T-helper 17 cell (primary cell): ENCODE data around the gene CD300LB. TPM values are rescaled to one million over a fixed set of nuclear protein-coding genes. Genes with fewer than 3 reads are reported as not detected.
"Not testable (repeated sequence)": the region's sequence is repeated elsewhere in the genome, so short reads cannot be mapped to it uniquely, and the experiment has no call there.

Experiments
- ATAC-seq: fragments of 150-1000 bp; cut with Tn5 transposase; 2 replicates; pipeline ENCODE4 v1.10.0; 2021; ENCODE audit warnings: mild to moderate bottlenecking, moderate library complexity
- DNase-seq, 3 donors: peaks; one replicate each; pipeline versions ENCODE4 v3.0.0 to v3.0.0-alpha.2; 2020 to 2021
- H3K9me3 ChIP-seq: one replicate; pipeline ENCODE4 v1.7.0; 2013; ENCODE audit warnings: low read length, mild to moderate bottlenecking; ENCODE audit not compliant: control insufficient read depth, poor library complexity, severe bottlenecking
- H3K27ac Mint-ChIP-seq: one replicate; pipeline ENCODE4 v1.8.0; 2022; ENCODE audit warnings: mild to moderate bottlenecking, moderate library complexity, mixed read lengths
- H3K27me3 Mint-ChIP-seq: one replicate; pipeline ENCODE4 v1.8.0; 2022; ENCODE audit warnings: mixed read lengths
- H3K36me3 Mint-ChIP-seq: one replicate; pipeline ENCODE4 v1.8.0; 2022; ENCODE audit warnings: low read depth, mixed read lengths
- H3K4me1 Mint-ChIP-seq: one replicate; pipeline ENCODE4 v1.8.0; 2022; ENCODE audit warnings: mild to moderate bottlenecking, mixed read lengths
- H3K4me3 Mint-ChIP-seq: one replicate; pipeline ENCODE4 v1.8.0; 2022; ENCODE audit warnings: mild to moderate bottlenecking, moderate library complexity, mixed read lengths
- total RNA-seq, 4 donors: library from RNA in 2 of 4; stranded (reverse) in 2 of 4; gene quantifications; one replicate each; pipeline ENCODE4 v1.2.3 and lab custom pipeline; 2022 to 2026

CD300LB gene
- total RNA-seq, 2 donors from 2014 or later, result 0.34 to 1.4 TPM

DNA sequence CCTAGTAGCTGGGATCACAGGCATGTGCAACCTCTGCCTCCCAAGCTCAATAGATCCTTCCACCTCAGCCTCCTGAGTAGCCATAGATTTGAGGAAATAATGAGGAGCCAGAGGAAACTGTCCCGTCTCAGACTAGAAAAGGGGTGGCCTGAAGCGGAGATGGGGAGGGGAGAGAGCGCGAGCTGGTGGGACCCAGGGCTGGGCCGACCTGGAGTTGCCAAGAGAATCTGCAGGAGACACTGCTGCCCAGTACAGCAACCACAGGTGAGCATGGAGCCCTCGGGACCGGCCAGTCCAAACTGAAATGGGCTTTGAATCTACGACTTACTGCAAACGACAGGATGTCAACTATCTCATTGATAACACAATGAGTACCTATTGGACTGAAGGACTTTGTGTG is 40.6 kb downstream of the CD300LB start:
- DNase-seq, result no peak
- no peaks in the 10 kb centered on the region for H3K9me3 ChIP-seq
- peak overlapping the region; percentile 14 for H3K27ac Mint-ChIP-seq
- H3K4me1 Mint-ChIP-seq, result peaks cover 5% of the 10 kb centered on the region
- H3K27me3 Mint-ChIP-seq, result peaks cover 5% of the 10 kb centered on the region
- ATAC-seq, result no peak
- H3K4me3 Mint-ChIP-seq, result no peak overlapping the region
- H3K36me3 Mint-ChIP-seq, result peaks cover 3% of the 10 kb centered on the region

DNA sequence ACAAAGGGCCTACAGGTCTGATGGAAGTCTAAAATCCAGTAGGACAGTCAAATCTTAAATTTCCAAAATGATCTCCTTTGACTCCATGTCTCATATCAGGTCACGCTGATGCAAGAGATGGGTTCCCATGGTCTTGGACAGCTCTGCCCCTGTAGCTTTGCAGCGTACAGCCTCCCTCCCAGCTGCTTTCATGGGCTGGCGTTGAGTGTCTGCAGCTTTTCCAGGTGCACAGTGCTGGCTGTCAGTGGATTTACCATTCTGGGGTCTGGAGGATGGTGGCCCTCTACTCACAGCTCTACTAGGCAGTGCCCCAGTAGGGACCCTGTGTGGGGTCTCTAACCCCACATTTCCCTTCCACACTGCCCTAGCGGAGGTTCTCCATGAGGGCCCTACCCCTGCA is 43.0 kb downstream of the CD300LB start:
- H3K36me3 Mint-ChIP-seq, H3K27ac Mint-ChIP-seq, DNase-seq, H3K27me3 Mint-ChIP-seq, ATAC-seq, H3K9me3 ChIP-seq, H3K4me3 Mint-ChIP-seq, H3K4me1 Mint-ChIP-seq: not testable (repeated sequence)

DNA sequence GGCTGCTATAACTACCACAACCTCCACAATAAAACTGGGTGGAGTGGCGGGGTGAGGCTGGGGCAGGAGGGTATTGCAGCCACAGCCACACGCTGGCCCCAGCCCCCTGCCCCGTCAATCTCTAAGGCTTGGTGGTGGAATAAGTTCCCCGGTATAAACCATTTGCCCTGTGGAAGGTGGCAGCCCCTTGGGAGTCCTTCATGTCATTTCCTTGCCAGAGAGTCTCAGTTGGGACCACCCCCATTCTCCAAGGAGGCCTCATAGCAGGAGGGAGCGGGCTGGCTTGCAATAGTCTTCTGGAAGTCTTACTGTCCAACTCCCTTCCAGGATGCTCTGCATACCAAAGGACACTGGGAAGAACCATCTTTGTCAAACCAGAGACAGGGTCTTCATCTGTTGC is 45.4 kb downstream of the CD300LB start:
- H3K4me1 Mint-ChIP-seq, result peaks cover 7% of the 10 kb centered on the region
- no peak overlapping the region for H3K27ac Mint-ChIP-seq
- DNase-seq (no peak), ATAC-seq (no peak)
- H3K36me3 Mint-ChIP-seq, result peaks cover 3% of the 10 kb centered on the region
- no peak overlapping the region for H3K4me3 Mint-ChIP-seq
- H3K9me3 ChIP-seq, result no peaks in the 10 kb centered on the region
- H3K27me3 Mint-ChIP-seq, result no peaks in the 10 kb centered on the region

DNA sequence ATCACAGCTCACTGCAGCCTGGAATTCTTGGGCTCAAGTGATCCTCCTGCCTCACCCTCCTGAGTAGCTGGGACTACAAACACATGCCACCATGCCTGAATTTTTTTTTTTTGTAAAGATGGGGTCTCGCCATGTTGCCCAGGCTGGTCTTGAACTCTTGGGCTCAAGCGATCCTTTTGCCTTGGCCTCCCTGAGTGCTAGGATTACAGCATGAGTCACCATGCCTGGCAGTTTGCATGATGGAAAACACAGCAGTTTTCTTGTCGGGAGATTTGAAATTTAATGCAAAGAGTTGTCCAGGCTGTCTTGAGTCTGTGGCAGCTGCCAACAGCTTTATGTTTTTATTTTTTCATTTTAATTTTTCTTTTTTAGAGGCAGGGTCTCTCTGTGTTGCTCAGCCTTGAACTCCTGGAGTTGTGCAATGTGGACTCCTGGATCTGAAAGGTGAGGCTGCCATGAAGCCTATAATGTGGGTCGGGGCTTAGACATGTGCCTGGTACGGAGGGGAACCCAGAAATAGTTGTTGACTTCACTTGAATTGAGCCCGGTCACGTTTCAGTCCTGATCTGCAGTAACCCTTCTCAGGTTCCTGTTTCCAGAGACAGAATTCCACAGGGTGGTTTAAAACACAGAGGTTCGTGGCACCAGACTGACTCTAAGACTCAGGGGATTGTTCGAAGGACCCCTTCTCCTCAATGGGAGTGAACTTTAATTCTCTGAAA is 46.1 kb downstream of the CD300LB start:
- H3K36me3 Mint-ChIP-seq, result peaks cover 3% of the 10 kb centered on the region
- H3K9me3 ChIP-seq, result no peaks in the 10 kb centered on the region
- ATAC-seq (no peak), DNase-seq (no peak)
- H3K4me3 Mint-ChIP-seq, result no peak overlapping the region
- peaks cover 7% of the 10 kb centered on the region for H3K4me1 Mint-ChIP-seq
- H3K27me3 Mint-ChIP-seq, result no peaks in the 10 kb centered on the region
- no peak overlapping the region for H3K27ac Mint-ChIP-seq

DNA sequence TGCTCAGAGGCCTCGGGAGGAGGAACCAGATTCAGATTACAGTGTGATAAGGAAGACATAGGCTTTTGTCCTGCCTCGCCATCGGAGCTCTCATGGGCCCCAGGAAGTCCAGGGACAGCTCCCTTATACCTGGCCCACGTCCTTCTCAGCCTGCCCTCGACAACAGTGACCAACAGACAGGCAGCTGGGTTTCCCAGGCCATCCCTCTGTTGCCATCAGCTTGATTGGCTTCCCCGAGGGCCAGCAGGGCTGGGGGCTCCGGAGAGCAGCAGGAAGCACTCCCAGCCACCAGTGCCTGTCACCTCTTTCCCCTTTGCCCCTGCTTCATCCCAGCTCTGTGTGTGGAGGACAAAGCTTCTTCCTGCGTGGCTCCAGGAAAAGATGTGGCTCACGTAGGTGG is 47.2 kb downstream of the CD300LB start:
- no peaks in the 10 kb centered on the region for H3K9me3 ChIP-seq
- no peak overlapping the region for H3K27ac Mint-ChIP-seq
- peaks cover 16% of the 10 kb centered on the region for H3K4me1 Mint-ChIP-seq
- no peaks in the 10 kb centered on the region for H3K27me3 Mint-ChIP-seq
- no peak for ATAC-seq
- no peak overlapping the region for H3K4me3 Mint-ChIP-seq
- no peak for DNase-seq
- no peaks in the 10 kb centered on the region for H3K36me3 Mint-ChIP-seq

DNA sequence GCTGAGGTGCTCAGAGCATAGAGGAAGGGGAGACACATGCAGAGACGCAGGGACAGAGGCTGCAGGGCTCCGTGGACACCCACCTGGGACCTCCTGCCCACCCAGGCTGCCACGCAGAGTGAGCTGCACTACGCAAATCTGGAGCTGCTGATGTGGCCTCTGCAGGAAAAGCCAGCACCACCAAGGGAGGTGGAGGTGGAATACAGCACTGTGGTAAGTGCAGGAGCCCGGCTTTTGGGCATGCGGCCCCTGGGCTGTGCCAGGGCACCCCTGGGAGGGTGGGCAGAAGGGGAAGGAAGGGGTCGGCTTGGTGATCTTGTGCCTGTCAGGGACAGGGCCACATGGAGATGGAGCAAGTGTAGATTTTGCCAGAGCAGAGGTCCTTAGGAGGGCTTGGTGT is 49.7 kb downstream of the CD300LB start:
- H3K4me3 Mint-ChIP-seq, result no peak overlapping the region
- H3K4me1 Mint-ChIP-seq, result peaks cover 28% of the 10 kb centered on the region
- H3K27me3 Mint-ChIP-seq, result no peaks in the 10 kb centered on the region
- ATAC-seq (no peak), DNase-seq (no peak)
- H3K36me3 Mint-ChIP-seq, result no peaks in the 10 kb centered on the region
- H3K9me3 ChIP-seq, result no peaks in the 10 kb centered on the region
- no peak overlapping the region for H3K27ac Mint-ChIP-seq

DNA sequence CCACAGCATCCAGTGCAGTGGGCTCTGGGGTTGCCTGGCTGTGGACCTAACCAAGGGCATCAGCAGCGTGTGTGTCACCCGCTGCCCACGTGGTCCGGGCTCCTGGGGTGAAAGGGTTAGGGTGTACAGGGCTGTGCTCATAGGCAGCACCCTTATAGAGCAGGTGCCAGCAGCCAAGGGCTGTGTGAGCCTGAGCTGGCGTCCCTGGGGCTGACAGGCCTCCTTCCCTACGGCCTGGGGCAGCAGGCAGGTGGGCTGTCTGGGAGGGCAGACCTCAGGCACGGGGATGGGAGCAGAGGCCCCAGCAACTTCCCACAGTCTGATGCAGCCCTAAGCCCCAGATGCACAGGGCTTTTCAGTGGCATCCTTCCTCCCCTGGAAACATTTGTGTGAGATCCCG is 51.0 kb downstream of the CD300LB start:
- Mint-ChIP-seq H3K27me3 (no peaks in the 10 kb centered on the region), H3K4me3 (peak overlapping the region; percentile 67), H3K36me3 (peaks cover 4% of the 10 kb centered on the region), H3K27ac (peak overlapping the region; percentile 84), H3K4me1 (peaks cover 26% of the 10 kb centered on the region)
- DNase-seq (no peak), ATAC-seq (no peak)
- no peaks in the 10 kb centered on the region for H3K9me3 ChIP-seq

DNA sequence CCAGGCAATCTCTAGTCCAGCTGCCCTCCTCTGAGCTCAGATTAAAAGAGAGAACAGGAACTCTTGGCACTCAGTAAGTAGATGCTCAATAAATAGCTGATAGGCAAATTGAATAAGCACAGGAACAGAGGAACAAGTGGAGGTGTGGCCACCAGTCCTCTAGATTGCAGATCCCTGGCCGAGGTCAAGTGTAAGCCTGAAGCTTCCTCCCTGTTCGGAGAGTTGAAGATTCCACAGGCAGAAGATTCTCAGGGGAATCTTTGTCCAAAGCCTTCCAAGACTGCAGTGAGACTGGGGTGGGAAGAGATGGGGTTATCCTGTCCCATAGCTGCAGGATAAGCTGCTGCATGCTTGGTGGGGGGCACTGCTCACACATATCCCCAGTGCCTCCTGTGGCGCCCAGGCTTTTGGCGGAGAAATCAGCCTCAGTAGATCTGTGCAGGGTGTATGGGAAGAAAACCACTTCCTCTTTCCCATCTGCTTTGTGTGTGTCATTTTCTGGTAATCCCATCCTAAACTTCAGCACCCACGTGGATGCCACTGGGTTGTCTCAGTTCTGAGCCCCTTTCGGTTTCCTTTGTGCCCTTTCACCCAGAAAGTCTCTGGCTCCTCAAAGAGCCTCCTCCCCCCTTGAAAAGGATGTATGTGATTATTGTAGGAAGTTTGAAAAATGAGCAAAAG is 52.7 kb downstream of the CD300LB start:
- H3K4me1 Mint-ChIP-seq, result peaks cover 31% of the 10 kb centered on the region

DNA sequence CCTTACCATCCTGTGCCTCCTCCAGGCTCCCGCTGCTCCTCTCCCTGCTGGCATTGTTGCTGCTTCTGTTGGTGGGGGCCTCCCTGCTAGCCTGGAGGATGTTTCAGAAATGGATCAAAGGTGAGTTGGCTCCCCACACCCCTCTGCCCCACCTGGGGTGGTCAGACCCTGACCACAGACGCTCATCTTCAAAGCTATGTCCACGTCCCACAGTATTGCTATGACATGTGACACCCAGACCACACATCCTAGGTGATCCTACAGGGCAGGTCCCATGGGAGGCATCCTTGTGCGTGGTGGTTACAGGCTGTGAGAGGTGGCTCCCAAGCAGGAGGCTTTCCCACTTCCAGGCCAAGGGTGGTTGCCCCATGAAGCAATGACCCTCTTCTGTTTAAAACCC is 53.9 kb downstream of the CD300LB start:
- H3K9me3 ChIP-seq, result no peaks in the 10 kb centered on the region
- ATAC-seq (no peak), DNase-seq (no peak)
- Mint-ChIP-seq H3K36me3 (peaks cover 4% of the 10 kb centered on the region), H3K4me1 (peaks cover 33% of the 10 kb centered on the region), H3K4me3 (no peak overlapping the region), H3K27me3 (no peaks in the 10 kb centered on the region), H3K27ac (no peak overlapping the region)

More for the DNA sequence above, 52.7 kb downstream of the CD300LB start:
- Mint-ChIP-seq H3K27me3 (no peaks in the 10 kb centered on the region), H3K36me3 (peaks cover 4% of the 10 kb centered on the region), H3K4me3 (peak overlapping the region; percentile 77), H3K27ac (peak overlapping the region; percentile 84)
- no peak for DNase-seq
- ATAC-seq, result peak; percentile 69
- H3K9me3 ChIP-seq, result no peaks in the 10 kb centered on the region

DNA sequence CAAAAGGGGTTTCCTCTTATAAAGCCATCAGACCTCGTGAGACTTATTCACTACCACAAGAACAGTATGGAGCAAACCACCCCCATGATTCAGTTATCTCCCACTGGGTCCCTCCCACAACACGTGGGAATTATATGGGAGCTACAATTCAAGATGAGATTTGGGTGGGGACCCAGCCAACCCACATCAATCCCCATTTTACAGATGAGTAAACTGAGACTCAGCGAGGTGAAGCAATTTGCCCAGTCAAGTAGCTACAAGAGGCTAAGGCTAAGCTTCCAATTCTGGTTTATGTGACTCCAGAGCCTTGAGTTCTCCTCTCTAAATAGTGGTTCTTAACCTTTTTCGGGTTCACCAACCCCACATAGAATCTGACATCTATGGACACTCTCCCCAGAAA is 56.1 kb downstream of the CD300LB start:
- H3K9me3 ChIP-seq, result no peaks in the 10 kb centered on the region
- no peaks in the 10 kb centered on the region for H3K27me3 Mint-ChIP-seq
- DNase-seq (no peak), ATAC-seq (no peak)
- peaks cover 39% of the 10 kb centered on the region for H3K4me1 Mint-ChIP-seq
- peaks cover 4% of the 10 kb centered on the region for H3K36me3 Mint-ChIP-seq
- no peak overlapping the region for H3K4me3 Mint-ChIP-seq
- H3K27ac Mint-ChIP-seq, result peak overlapping the region; percentile 48

DNA sequence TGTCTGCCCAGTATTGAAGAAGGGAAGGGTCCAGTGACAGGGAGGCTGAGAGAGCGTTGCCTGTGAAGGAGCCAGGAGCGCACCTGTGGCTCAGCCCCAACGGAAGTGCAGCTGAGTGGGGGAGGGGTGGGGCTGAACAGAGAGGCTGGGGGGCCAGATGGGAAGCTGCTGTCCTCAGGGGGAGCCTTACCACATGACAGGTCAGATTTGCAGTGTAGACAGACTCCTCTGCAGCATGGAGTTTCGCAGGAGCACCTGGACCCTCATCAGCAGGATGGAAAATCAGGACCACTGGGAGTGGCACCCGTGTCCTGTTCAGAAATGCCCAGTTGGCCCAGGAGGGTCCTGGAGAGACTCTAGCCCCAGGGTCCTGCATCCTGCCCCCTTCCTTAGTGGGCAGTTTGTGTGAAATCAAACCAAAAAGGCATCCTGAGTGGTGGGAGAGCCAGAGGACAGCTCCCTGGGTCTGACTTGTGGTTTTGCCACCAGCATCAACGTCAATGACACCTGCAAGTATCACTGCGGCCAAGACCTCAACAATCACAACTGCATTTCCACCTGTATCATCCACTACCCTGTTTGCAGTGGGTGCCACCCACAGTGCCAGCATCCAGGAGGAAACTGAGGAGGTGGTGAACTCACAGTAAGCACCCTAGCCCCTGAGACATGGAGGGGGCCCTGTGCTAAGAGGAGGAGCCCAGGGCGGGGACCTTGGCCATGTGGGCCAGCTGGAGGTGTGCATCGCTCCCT is 57.1 kb downstream of the CD300LB start:
- Mint-ChIP-seq H3K4me3 (peak overlapping the region; percentile 76), H3K36me3 (peaks cover 4% of the 10 kb centered on the region), H3K4me1 (peaks cover 36% of the 10 kb centered on the region), H3K27ac (peak overlapping the region; percentile 48), H3K27me3 (no peaks in the 10 kb centered on the region)
- peak; percentile 61 for ATAC-seq
- no peaks in the 10 kb centered on the region for H3K9me3 ChIP-seq
- no peak for DNase-seq

DNA sequence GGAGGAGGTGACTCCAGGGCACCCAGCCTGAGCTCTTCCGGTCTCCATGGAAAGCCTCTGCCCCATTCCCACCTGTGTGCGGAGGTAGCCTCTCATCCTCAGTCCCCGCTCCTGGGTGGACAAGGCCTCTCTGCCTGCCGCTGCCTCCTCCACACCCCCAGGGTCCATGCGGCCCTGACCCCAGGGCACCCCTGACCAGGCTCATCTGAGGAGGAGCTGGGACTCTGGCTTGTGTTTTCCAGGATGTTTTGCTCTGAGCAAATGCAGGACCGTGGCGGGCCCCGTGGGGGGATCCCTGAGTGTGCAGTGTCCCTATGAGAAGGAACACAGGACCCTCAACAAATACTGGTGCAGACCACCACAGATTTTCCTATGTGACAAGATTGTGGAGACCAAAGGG is 58.0 kb downstream of the CD300LB start:
- no peaks in the 10 kb centered on the region for H3K9me3 ChIP-seq
- DNase-seq (no peak), ATAC-seq (no peak)
- Mint-ChIP-seq H3K4me3 (peak overlapping the region; percentile 76), H3K27me3 (no peaks in the 10 kb centered on the region), H3K27ac (peak overlapping the region; percentile 48), H3K36me3 (peaks cover 4% of the 10 kb centered on the region), H3K4me1 (peaks cover 27% of the 10 kb centered on the region)

DNA sequence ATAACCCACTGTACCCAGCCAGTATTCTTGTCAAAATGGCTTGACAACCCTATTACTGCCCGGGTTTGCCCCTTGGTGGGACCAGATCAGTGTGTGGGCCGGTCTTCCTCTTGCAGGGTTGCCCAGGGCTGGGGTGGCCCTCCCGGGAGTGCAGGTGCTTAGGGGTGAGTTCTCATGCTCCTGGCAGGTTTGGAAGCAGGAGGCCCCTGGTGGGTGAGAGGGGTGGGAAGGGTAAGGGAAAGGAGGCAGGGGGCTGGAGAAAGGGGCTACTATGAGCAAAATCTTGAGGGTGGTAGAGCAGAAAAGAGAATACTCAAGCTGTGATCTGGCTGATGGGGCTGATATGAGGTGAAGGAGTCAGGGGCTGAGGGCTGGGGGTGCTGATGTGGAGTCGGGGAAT is 58.4 kb downstream of the CD300LB start:
- peaks cover 23% of the 10 kb centered on the region for H3K4me1 Mint-ChIP-seq
- H3K27ac Mint-ChIP-seq, result no peak overlapping the region
- H3K36me3 Mint-ChIP-seq, result peaks cover 4% of the 10 kb centered on the region
- DNase-seq (no peak), ATAC-seq (no peak)
- peak overlapping the region; percentile 76 for H3K4me3 Mint-ChIP-seq
- no peaks in the 10 kb centered on the region for H3K9me3 ChIP-seq
- no peaks in the 10 kb centered on the region for H3K27me3 Mint-ChIP-seq
